ENCODE results near the gene PTPN1.

DNA sequence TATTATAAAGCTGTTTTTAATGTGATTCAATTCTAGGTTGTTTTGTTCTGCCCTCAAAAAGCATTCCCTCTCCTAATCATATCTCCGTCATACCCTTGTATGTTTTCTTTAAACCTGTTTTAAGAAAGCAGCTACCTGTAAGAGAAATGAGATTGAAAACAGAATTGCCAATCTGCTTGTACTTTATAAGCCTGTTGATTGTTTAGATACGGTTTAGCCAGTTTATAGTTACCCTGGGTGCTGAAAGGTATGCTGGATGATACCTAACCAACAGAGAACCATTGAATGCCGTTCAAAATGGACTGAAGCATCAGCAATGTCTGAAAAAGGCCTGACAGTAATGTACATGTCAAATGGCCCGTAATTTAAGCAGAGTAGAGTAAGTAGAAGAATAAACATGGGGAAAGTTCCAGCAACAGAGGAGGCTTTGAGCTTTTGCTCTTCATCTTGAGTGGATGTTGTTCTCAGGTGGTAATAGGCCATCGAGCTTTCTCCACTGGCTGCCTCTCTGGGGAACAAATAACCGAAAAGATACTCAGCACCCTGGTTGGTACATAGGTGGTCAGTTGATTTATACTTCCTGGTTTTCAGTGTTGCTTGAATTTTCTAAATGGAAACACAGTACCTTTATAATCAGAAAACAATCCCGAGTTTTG lies 27.5 kb downstream of the PTPN1 start:
- TF ChIP-seq JUN (IDR thresholded peaks at IDR 0.05; ENCODE audit: borderline replicate concordance, insufficient read depth, insufficient read length, low read depth) (no peak), CTCF (IDR thresholded peaks at IDR 0.05; ENCODE audit: extremely low read depth in 1 of 2, insufficient read depth in 1 of 2, low read depth in 1 of 2, low read length in 2 of 2) (no peak), POLR2A (IDR thresholded peaks at IDR 0.05; ENCODE audit: low read depth, low read length) (no peak), EZH2 (IDR thresholded peaks at IDR 0.05; ENCODE audit: borderline replicate concordance, low read depth, low read length, severe bottlenecking) (no peak), POLR2AphosphoS5 (IDR thresholded peaks at IDR 0.05; ENCODE audit: insufficient read depth, low read depth, low read length) (no peak), MAX (IDR thresholded peaks at IDR 0.05; ENCODE audit: insufficient read depth, insufficient read length) (no peak), MYC (IDR thresholded peaks at IDR 0.05; ENCODE audit: low read depth, low read length) (no peak), GATA2 (IDR thresholded peaks at IDR 0.05; ENCODE audit: insufficient read depth, insufficient read length, low read depth, low read length) (no peak)

Data from endothelial cell of umbilical vein (primary cell).